DND-41 (cell line): ENCODE data around the gene ZXDC.

ENCODE experiments used
- ATAC-seq: fragments of 200-7000 bp; cut with Tn5 transposase; 3 replicates; pipeline ENCODE4 v1.9.1; 2021; ENCODE audit warnings: low read depth; ENCODE audit not compliant: insufficient read depth
- DNase-seq: peaks from one replicate; pipeline ENCODE4 v3.0.0-alpha.2; 2020
- H2AFZ ChIP-seq: 2 replicates; pipeline ENCODE4 v1.6.0; 2012; ENCODE audit warnings: low read depth, low read length
- H3K27ac ChIP-seq: 2 replicates; pipeline ENCODE4 v1.5.1; 2012; ENCODE audit warnings: low read length, inconsistent platforms
- H3K27me3 ChIP-seq: fragments of 200-600 bp; sonication (generic); 2 replicates; pipeline ENCODE4 v1.6.0; 2012; ENCODE audit warnings: low read length, mild to moderate bottlenecking, inconsistent platforms; ENCODE audit not compliant: insufficient read depth, poor library complexity
- H3K36me3 ChIP-seq: 2 replicates; pipeline ENCODE4 v1.5.1; 2012; ENCODE audit warnings: low read length, inconsistent platforms; ENCODE audit not compliant: insufficient read depth
- H3K4me1 ChIP-seq: 2 replicates; pipeline ENCODE4 v1.5.1; 2012; ENCODE audit warnings: mild to moderate bottlenecking, low read length; ENCODE audit not compliant: insufficient read depth
- H3K4me2 ChIP-seq: 2 replicates; pipeline ENCODE4 v1.6.0; 2012; ENCODE audit warnings: mild to moderate bottlenecking, moderate library complexity, low read length, inconsistent platforms; ENCODE audit not compliant: insufficient read depth
- H3K4me3 ChIP-seq, 2 experiments: fragments of 200-600 bp in 1 of 2; shearing (Covaris generic) in 1 of 2; 2 replicates each; pipeline ENCODE4 v1.5.1; 2012 to 2016; ENCODE audit warnings: inconsistent platforms in 2 of 2, low read length in 2 of 2, mild to moderate bottlenecking in 2 of 2, low read depth in 1 of 2, moderate library complexity in 1 of 2
- H3K79me2 ChIP-seq: 2 replicates; pipeline ENCODE4 v1.6.0; 2012; ENCODE audit warnings: low read length, inconsistent platforms; ENCODE audit not compliant: insufficient read depth
- H3K9ac ChIP-seq: 2 replicates; pipeline ENCODE4 v1.6.0; 2012; ENCODE audit warnings: low read depth, mild to moderate bottlenecking, inconsistent platforms, low read length, moderate library complexity
- H3K9me3 ChIP-seq: 2 replicates; pipeline ENCODE4 v1.5.1; 2012; ENCODE audit warnings: low read length, moderate library complexity, mild to moderate bottlenecking, inconsistent platforms; ENCODE audit not compliant: insufficient read depth, severe bottlenecking
- H4K20me1 ChIP-seq: 2 replicates; pipeline ENCODE4 v1.6.0; 2012; ENCODE audit warnings: low read length; ENCODE audit not compliant: insufficient read depth
- CTCF ChIP-seq: IDR thresholded peaks from 2 replicates; pipeline ENCODE4 v1.5.1; 2012; ENCODE audit warnings: borderline replicate concordance, low read length, moderate library complexity, mild to moderate bottlenecking; ENCODE audit not compliant: poor library complexity, severe bottlenecking; ENCODE audit errors: extremely low read depth
- EZH2 ChIP-seq: IDR thresholded peaks from 3 replicates; pipeline ENCODE4 v1.6.1; 2012; ENCODE audit warnings: borderline replicate concordance, low read depth, mild to moderate bottlenecking, moderate library complexity, low read length, inconsistent platforms; ENCODE audit not compliant: severe bottlenecking

The ZXDC gene

DNA sequence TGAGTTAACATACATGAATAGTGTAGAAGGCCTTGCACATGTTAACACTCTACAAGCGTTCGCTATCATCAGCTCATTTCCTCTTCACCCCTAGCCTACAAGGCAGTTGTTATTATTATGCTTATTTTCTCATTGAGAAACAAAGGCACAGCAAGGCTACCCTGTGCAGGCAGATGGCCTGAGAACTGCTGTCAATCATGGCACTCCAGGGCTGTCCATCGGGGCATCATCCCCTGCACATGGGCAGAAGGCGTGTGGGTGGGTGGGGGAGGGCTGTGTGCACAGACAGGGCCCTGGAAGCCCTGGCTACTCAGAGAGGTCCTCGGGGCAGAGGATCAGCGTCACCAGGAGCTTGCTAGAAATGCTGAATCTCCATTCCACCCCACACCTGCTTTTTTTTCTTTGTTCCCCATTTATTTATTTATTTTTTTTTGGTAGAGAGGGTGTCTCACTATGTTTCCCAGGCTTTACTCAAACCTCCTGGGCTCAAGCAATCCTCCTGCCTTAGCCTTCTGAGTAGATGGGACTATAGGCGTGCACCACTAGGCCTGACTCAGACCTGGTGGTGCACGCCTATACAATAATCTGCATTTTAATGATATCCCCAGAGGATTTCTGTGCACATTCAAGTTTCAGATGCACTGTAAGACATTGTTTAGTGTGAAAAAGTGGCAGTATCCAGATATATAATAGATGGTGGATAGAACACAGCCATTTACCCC lies 9.6 kb upstream of the ZXDC start:
- no peak for ATAC-seq
- no peak for TF ChIP-seq CTCF
- no peak overlapping the region for H3K27ac ChIP-seq
- H4K20me1 ChIP-seq: no peaks in the 10 kb centered on the region
- H3K4me3 ChIP-seq: no peak overlapping the region
- H3K36me3 ChIP-seq: no peaks in the 10 kb centered on the region
- H3K9ac ChIP-seq: no peak overlapping the region
- no peak for DNase-seq
- H3K9me3 ChIP-seq: no peaks in the 10 kb centered on the region
- peaks cover 8% of the 10 kb centered on the region for H3K4me1 ChIP-seq
- H3K27me3 ChIP-seq: no peaks in the 10 kb centered on the region
- no peak overlapping the region for H2AFZ ChIP-seq
- H3K4me2 ChIP-seq: no peak overlapping the region
- H3K79me2 ChIP-seq: no peaks in the 10 kb centered on the region

- no peaks in the 10 kb centered on the region for H3K36me3 ChIP-seq
- no peak for ATAC-seq
- no peaks in the 10 kb centered on the region for H3K79me2 ChIP-seq
- no peaks in the 10 kb centered on the region for H3K9me3 ChIP-seq
- no peak overlapping the region for H3K27ac ChIP-seq
- H2AFZ ChIP-seq: no peak overlapping the region
- H3K27me3 ChIP-seq: no peaks in the 10 kb centered on the region
- peaks cover 8% of the 10 kb centered on the region for H3K4me1 ChIP-seq
- no peak for DNase-seq
- H4K20me1 ChIP-seq: no peaks in the 10 kb centered on the region
- H3K9ac ChIP-seq: no peak overlapping the region
- no peak for TF ChIP-seq EZH2
- no peak for TF ChIP-seq CTCF
- H3K4me3 ChIP-seq: no peak overlapping the region
- no peak overlapping the region for H3K4me2 ChIP-seq
Measured at GRCh38 chr3:126484662-126485061, 9.0 kb upstream of the ZXDC start.

DNA sequence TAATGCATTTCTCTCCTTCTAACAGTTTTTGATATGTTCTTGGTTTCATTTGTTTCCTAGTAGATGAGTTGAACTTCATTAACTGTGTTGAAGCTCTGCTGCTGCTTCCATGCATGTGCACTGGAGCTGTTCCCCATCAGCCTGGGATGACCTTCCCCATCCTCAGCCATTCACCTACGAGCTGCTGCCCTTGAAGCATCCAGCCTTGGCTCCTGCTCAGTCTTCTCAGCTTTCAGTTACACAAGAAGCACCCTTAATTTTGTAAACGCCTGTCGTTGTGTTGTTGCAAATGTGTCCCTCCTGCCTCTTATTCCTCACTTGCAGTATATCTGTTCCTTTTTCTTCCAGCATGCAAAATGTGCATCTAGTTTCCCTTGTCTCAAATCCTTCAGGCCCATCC lies 8.5 kb upstream of the ZXDC start:
- no peak for ATAC-seq

More for the DNA sequence above, 8.5 kb upstream of the ZXDC start:
- Histone ChIP-seq H4K20me1 (no peaks in the 10 kb centered on the region), H3K4me1 (peaks cover 8% of the 10 kb centered on the region), H3K27me3 (no peaks in the 10 kb centered on the region), H3K79me2 (no peaks in the 10 kb centered on the region), H3K9me3 (no peaks in the 10 kb centered on the region), H2AFZ (no peak overlapping the region), H3K27ac (no peak overlapping the region), H3K4me2 (no peak overlapping the region), H3K36me3 (no peaks in the 10 kb centered on the region), H3K4me3 (no peak overlapping the region), H3K9ac (no peak overlapping the region)
- no peak for DNase-seq
- TF ChIP-seq EZH2 (no peak), CTCF (no peak)
